DMS114 treated with DMSO at 0.1 percent for 48 hours (cell line): ENCODE data around the gene NEDD4L.

Source experiments
- DNase-seq: peaks from one replicate; lab custom pipeline; 2025; ENCODE audit not compliant: unreplicated experiment; lab: John Stamatoyannopoulos, UW

Gene NEDD4L

GRCh38 chr18:58113337-58113736 lies 69.3 kb downstream of the NEDD4L start:
- no peak for DNase-seq

GRCh38 chr18:58114766-58115165 lies 70.7 kb downstream of the NEDD4L start:
- no peak for DNase-seq

GRCh38 chr18:58116818-58117217 lies 72.8 kb downstream of the NEDD4L start:
- no peak for DNase-seq

GRCh38 chr18:58117786-58118403 lies 73.9 kb downstream of the NEDD4L start:
- no peak for DNase-seq

GRCh38 chr18:58118536-58118935 lies 74.5 kb downstream of the NEDD4L start:
- no peak for DNase-seq

- no peak for DNase-seq
These were observed 75.8 kb downstream of the NEDD4L start for GRCh38 chr18:58119819-58120218.

- no peak for DNase-seq
These were observed 80.4 kb downstream of the NEDD4L start for GRCh38 chr18:58124475-58124874.

- no peak for DNase-seq
These were observed 81.2 kb downstream of the NEDD4L start for GRCh38 chr18:58125183-58125582.

GRCh38 chr18:58125756-58126155 lies 81.7 kb downstream of the NEDD4L start:
- no peak for DNase-seq

- DNase-seq: no peak
These were observed 84.7 kb downstream of the NEDD4L start for GRCh38 chr18:58128381-58129374.

- DNase-seq: no peak
These were observed 88.7 kb downstream of the NEDD4L start for GRCh38 chr18:58132595-58133261.

GRCh38 chr18:58135183-58135641 lies 91.2 kb downstream of the NEDD4L start:
- DNase-seq: no peak

- peak; percentile 15 for DNase-seq
These were observed 91.8 kb downstream of the NEDD4L start for GRCh38 chr18:58135701-58136331.

- no peak for DNase-seq
These were observed 92.9 kb downstream of the NEDD4L start for GRCh38 chr18:58136879-58137278.

- DNase-seq: no peak
These were observed 95.7 kb downstream of the NEDD4L start for GRCh38 chr18:58139459-58140386.

GRCh38 chr18:58140387-58141325 lies 96.6 kb downstream of the NEDD4L start:
- DNase-seq: no peak

GRCh38 chr18:58143386-58143785 lies 99.4 kb downstream of the NEDD4L start:
- no peak for DNase-seq

- no peak for DNase-seq
These were observed 100.1 kb downstream of the NEDD4L start for GRCh38 chr18:58144106-58144505.
